RPMI8226 (cell line): Measurements from ENCODE around the gene PSMG4.

Experiments
- DNase-seq: peaks from one replicate; pipeline ENCODE4 v3.0.0-alpha.2; 2015

The PSMG4 gene

GRCh38 chr6:3312604-3313231, 54.0 kb downstream of the PSMG4 start:
- DNase-seq = no peak

DNA sequence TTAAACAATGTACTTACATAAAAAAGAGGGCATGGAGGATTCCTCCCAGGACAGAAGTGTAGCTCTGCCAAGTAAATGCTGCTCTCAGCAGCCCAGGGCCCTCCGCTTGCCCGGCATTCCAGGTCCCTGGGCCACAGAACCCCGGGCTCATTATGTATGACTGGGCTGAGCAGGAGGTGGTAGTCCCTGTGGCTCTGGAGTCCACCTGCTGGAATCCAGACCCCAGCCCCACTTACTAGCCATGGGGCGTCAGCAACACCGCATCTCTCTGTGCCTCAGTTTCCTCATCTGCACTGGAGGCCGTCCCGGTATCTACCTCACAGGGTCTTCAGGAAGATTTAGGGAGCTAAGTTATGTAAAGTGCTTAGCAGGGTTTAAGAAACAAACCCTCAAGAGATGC, 55.4 kb downstream of the PSMG4 start:
- DNase-seq = no peak

- no peak for DNase-seq
Measured at GRCh38 chr6:3314621-3315467, 56.1 kb downstream of the PSMG4 start.

- no peak for DNase-seq
Measured at GRCh38 chr6:3315841-3316240, 57.1 kb downstream of the PSMG4 start.

DNA sequence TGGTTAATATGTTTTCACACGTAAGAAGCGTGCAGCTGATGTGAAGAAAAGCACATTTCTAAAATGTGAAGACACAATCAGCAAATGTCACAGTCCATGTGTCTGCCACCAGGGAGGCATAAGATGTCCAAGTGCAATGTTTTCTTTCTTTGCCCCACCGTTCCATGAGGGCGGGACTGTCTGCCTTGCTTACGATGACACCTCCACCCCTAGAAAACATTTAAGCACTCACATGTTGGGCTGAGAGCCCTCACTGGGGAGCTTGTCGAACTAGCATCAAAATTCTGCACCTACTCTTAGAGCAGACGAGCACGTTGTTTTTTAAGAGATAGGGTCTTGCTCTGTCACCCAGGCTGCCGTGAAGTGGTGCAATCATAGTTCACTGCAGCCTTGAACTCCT, 57.6 kb downstream of the PSMG4 start:
- no peak for DNase-seq

DNA sequence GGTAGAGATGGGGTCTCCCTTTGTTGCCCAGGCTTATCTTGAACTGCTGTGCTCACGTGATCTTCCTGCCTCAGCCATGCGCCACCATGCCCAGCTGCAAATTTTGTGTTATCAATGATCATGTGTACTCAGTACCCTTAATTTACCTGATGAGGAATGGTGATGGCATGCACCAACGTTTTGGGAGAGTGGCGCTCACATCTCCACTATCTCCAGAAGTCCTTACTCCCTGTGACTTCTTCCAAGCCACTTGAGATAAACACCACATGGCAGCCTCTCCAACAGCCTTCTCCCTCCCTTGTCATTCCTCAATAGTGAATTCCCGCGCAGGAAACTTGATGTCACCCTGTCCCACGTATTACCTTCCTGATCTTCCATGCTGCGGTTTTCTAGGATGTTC, 58.1 kb downstream of the PSMG4 start:
- no peak for DNase-seq
